ENCODE results near the gene ADAM33.

ADAM33 gene

GRCh38 chr20:3635346-3635745 lies 46.5 kb downstream of the ADAM33 start:
- in situ Hi-C loops (cut with MboI; ENCODE audit: low pct_unique_long_range_greater_than_20kb, low sequenced_read_pairs, unreplicated experiment), result no loop called here
- DNase-seq (ENCODE audit: low spot score), result no peak
- no peak for TF ChIP-seq CTCF (IDR thresholded peaks at IDR 0.05; ENCODE audit: extremely low read depth, insufficient read depth, missing control alignments)

GRCh38 chr20:3633913-3634478 lies 47.8 kb downstream of the ADAM33 start:
- in situ Hi-C loops (cut with MboI; ENCODE audit: low pct_unique_long_range_greater_than_20kb, low sequenced_read_pairs, unreplicated experiment), result no loop called here
- no peak for DNase-seq (ENCODE audit: low spot score)
- no peak for TF ChIP-seq CTCF (IDR thresholded peaks at IDR 0.05; ENCODE audit: extremely low read depth, insufficient read depth, missing control alignments)

GRCh38 chr20:3632311-3633004 lies 49.4 kb downstream of the ADAM33 start:
- DNase-seq (ENCODE audit: low spot score), result no peak
- no peak for TF ChIP-seq CTCF (IDR thresholded peaks at IDR 0.05; ENCODE audit: extremely low read depth, insufficient read depth, missing control alignments)
- in situ Hi-C loops (cut with MboI; ENCODE audit: low pct_unique_long_range_greater_than_20kb, low sequenced_read_pairs, unreplicated experiment), result no loop called here

- DNase-seq (ENCODE audit: low spot score), result no peak
- TF ChIP-seq CTCF (IDR thresholded peaks at IDR 0.05; ENCODE audit: extremely low read depth, insufficient read depth, missing control alignments), result no peak
- in situ Hi-C loops (cut with MboI; ENCODE audit: low pct_unique_long_range_greater_than_20kb, low sequenced_read_pairs, unreplicated experiment), result no loop called here
These were observed 50.3 kb downstream of the ADAM33 start for GRCh38 chr20:3631534-3631933.

GRCh38 chr20:3630429-3630828 lies 51.4 kb downstream of the ADAM33 start:
- no peak for TF ChIP-seq CTCF (IDR thresholded peaks at IDR 0.05; ENCODE audit: extremely low read depth, insufficient read depth, missing control alignments)
- no peak for DNase-seq (ENCODE audit: low spot score)
- in situ Hi-C loops (cut with MboI; ENCODE audit: low pct_unique_long_range_greater_than_20kb, low sequenced_read_pairs, unreplicated experiment), result no loop called here

GRCh38 chr20:3629893-3630292 lies 51.9 kb downstream of the ADAM33 start:
- in situ Hi-C loops (cut with MboI; ENCODE audit: low pct_unique_long_range_greater_than_20kb, low sequenced_read_pairs, unreplicated experiment), result no loop called here
- TF ChIP-seq CTCF (IDR thresholded peaks at IDR 0.05; ENCODE audit: extremely low read depth, insufficient read depth, missing control alignments), result no peak
- DNase-seq (ENCODE audit: low spot score), result no peak
